ENCODE data around the gene SESN1. TPM values are rescaled to one million over a fixed set of nuclear protein-coding genes. Genes with fewer than 3 reads are reported as not detected.

SESN1 gene
- total RNA-seq, 1 experiment from 2014 or later = 30.2 TPM

- ATAC-seq = no peak
- POLR2A ChIA-PET = no interaction called here
- no peaks in the 10 kb centered on the region for H3K36me3 Mint-ChIP-seq
- H3K4me3 Mint-ChIP-seq = peak overlapping the region; percentile 91
- CTCF ChIA-PET = interaction anchor here (0.6 to 2.5 kb wide), 4 partner anchors 128 to 1370 kb away, joined by 4 to 10 read pairs (median 7); no protein-coding TSS in a partner anchor
- H3K4me1 Mint-ChIP-seq = peaks cover 25% of the 10 kb centered on the region
- TF ChIP-seq CDX4 (CRISPR knock-in tag; IDR thresholded peaks at IDR 0.05; ENCODE audit: borderline replicate concordance) = no peak
- TF ChIP-seq NFYB (CRISPR knock-in tag; conservative IDR thresholded peaks at IDR 0.05; ENCODE audit: low read depth) = no peak
- no peak for TF ChIP-seq ZBTB21 (CRISPR knock-in tag; IDR thresholded peaks at IDR 0.05; ENCODE audit: borderline replicate concordance)
- no peak for TF ChIP-seq E2F5 (CRISPR knock-in tag; IDR thresholded peaks at IDR 0.05)
- TF ChIP-seq FOXP1 (CRISPR knock-in tag; IDR thresholded peaks at IDR 0.05; ENCODE audit: borderline replicate concordance) = no peak
- no peak for TF ChIP-seq ZNF425 (CRISPR knock-in tag; conservative IDR thresholded peaks at IDR 0.05)
- TF ChIP-seq ARID4B (CRISPR knock-in tag; IDR thresholded peaks at IDR 0.05; ENCODE audit: borderline replicate concordance) = no peak
- no peak for TF ChIP-seq IRF1 (CRISPR knock-in tag; IDR thresholded peaks at IDR 0.05)
- no peak for TF ChIP-seq CTCF (IDR thresholded peaks at IDR 0.05)
- no peak for TF ChIP-seq USF1 (CRISPR knock-in tag; IDR thresholded peaks at IDR 0.05)
- TF ChIP-seq NR2C2 (CRISPR knock-in tag; IDR thresholded peaks at IDR 0.05) = no peak
- TF ChIP-seq SOX15 (CRISPR knock-in tag; IDR thresholded peaks at IDR 0.05) = no peak
- TF ChIP-seq ZMAT4 (CRISPR knock-in tag; IDR thresholded peaks at IDR 0.05) = no peak
- no peak for TF ChIP-seq ZNF121 (CRISPR knock-in tag; IDR thresholded peaks at IDR 0.05)
- no peak for TF ChIP-seq ESRRA (CRISPR knock-in tag; IDR thresholded peaks at IDR 0.05; ENCODE audit: borderline replicate concordance)
- no peak for TF ChIP-seq ZNF138 (CRISPR knock-in tag; conservative IDR thresholded peaks at IDR 0.05)
- no peak for TF ChIP-seq TCF7 (CRISPR knock-in tag; IDR thresholded peaks at IDR 0.05; ENCODE audit: low read depth)
- no peak for TF ChIP-seq ZNF396 (CRISPR knock-in tag; IDR thresholded peaks at IDR 0.05; ENCODE audit: borderline replicate concordance)
- TF ChIP-seq JAZF1 (CRISPR knock-in tag; IDR thresholded peaks at IDR 0.05) = no peak
- H3K9me3 Mint-ChIP-seq = no peaks in the 10 kb centered on the region
- H3K27me3 Mint-ChIP-seq (ENCODE audit: low read depth) = no peaks in the 10 kb centered on the region
- DNase-seq (ENCODE audit: low spot score) = no peak
- H3K27ac Mint-ChIP-seq = peak overlapping the region; percentile 99
Measured at GRCh38 chr6:109095835-109096084, 1.1 kb upstream of the SESN1 start.
